HUES48 (cell line): ENCODE data around the gene KLHL33.

Experiments used
- H3K27ac ChIP-seq: one replicate; pipeline ENCODE4 v1.7.0; 2013; ENCODE audit warnings: low read depth, low read length, inconsistent platforms
- H3K27me3 ChIP-seq: 2 replicates; pipeline ENCODE4 v1.6.1; 2013; ENCODE audit warnings: mild to moderate bottlenecking, low read length; ENCODE audit not compliant: control insufficient read depth, insufficient read depth
- H3K36me3 ChIP-seq: 2 replicates; pipeline ENCODE4 v1.6.1; 2013; ENCODE audit warnings: low read length; ENCODE audit not compliant: control insufficient read depth, insufficient read depth
- H3K4me1 ChIP-seq: 2 replicates; pipeline ENCODE4 v1.6.1; 2013; ENCODE audit warnings: mild to moderate bottlenecking, low read length; ENCODE audit not compliant: control insufficient read depth, insufficient read depth
- H3K4me3 ChIP-seq: 2 replicates; pipeline ENCODE4 v1.5.1; 2013; ENCODE audit warnings: mild to moderate bottlenecking, low read depth, low read length
- H3K9ac ChIP-seq: 2 replicates; pipeline ENCODE4 v1.6.1; 2013; ENCODE audit warnings: mild to moderate bottlenecking, low read depth, low read length, moderate library complexity
- H3K9me3 ChIP-seq: 2 replicates; pipeline ENCODE4 v1.6.1; 2013; ENCODE audit warnings: low read length; ENCODE audit not compliant: control insufficient read depth, insufficient read depth

The KLHL33 gene

DNA sequence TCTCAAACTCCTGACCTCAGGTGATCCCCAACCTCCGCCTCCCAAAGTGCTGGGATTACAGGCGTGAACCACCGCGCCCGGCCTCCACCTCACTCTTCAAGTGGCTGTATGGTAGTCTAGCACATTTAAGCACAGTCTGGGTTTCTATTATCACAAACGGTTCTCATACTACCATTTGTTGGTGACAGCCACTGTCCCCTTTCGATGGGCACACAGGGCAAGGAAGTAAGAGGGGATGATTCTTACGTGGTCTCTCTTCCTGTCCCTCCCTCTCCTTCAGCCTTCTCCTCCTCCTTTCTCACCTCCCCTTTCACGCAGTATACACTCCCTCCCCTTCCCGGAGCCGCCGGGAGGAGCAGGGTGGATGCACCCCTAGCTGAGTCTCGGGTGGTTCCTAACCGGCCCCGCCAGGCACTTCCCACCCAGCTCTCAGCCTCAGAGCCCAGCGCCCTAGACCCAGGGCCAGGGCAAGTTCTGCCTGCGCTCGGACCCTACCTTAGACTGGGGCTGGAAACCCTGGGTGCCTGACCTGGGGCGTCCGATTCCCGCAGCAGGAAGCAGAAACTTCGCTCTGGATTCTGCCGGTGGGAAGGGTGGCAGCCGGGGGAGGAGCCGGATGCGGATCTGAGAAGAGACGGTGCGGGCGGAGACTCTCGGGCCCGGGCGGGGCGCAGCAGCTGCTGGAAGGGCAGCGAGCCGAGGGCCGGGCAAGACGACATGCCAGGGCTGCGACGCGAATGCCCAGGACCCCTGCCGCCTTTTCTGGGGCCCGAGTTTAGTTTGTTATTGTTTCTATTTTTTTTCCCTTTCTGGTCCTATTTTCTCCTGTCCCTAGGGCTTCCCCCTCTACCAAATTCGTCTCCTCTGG, 22.9 kb downstream of the KLHL33 start, which contains the start of gene TEP1:
Gene TEP1, minus strand, starts transcription at position 626 of the 868 bp plus-strand sequence. CDS start 5,062 bp downstream, outside the sequence.
- Histone ChIP-seq H3K27me3 (no peaks in the 10 kb centered on the region), H3K27ac (peak within 1 kb of the TSS; percentile 86), H3K4me3 (peak within 1 kb of the TSS; percentile 99), H3K9me3 (no peaks in the 10 kb centered on the region), H3K4me1 (peaks cover 18% of the 10 kb centered on the region), H3K9ac (peak within 1 kb of the TSS; percentile 74), H3K36me3 (peaks cover 2% of the 10 kb centered on the region)

GRCh38 chr14:20412411-20412810, 23.6 kb downstream of the KLHL33 start:
- no peaks in the 10 kb centered on the region for H3K9me3 ChIP-seq
- H3K9ac ChIP-seq, result peak overlapping the region; percentile 67; the same call in 1 of the 2 replicates
- H3K27ac ChIP-seq, result no peak overlapping the region
- H3K4me1 ChIP-seq, result peaks cover 18% of the 10 kb centered on the region
- no peaks in the 10 kb centered on the region for H3K27me3 ChIP-seq
- peak overlapping the region; percentile 99 for H3K4me3 ChIP-seq
- H3K36me3 ChIP-seq, result peaks cover 9% of the 10 kb centered on the region

DNA sequence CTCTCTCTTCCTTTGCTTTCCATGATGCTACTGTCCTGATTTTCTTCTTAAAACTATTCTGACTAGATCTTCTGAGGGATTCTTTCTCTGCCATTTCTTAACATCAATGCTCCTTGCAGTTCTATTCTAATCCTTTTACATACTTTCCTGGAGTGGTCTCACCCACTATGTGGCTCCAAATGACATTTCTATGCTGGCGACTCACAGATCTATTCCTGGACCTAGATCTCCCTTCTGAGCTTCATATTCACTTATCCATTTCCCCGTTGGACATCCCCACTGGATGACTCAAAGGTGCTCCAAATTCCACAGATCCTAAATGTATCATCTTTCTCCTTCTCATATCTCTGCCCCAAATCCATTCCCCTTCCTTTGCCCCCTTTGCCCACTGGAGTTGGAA, 26.7 kb downstream of the KLHL33 start:
- no peak overlapping the region for H3K9ac ChIP-seq
- no peak overlapping the region for H3K4me3 ChIP-seq
- no peaks in the 10 kb centered on the region for H3K27me3 ChIP-seq
- H3K36me3 ChIP-seq, result peaks cover 36% of the 10 kb centered on the region
- peaks cover 13% of the 10 kb centered on the region; the same call in 1 of the 2 replicates for H3K4me1 ChIP-seq
- no peak overlapping the region for H3K27ac ChIP-seq
- no peaks in the 10 kb centered on the region for H3K9me3 ChIP-seq

- H3K4me1 ChIP-seq, result no peaks in the 10 kb centered on the region
- H3K27ac ChIP-seq, result no peak overlapping the region
- H3K27me3 ChIP-seq, result no peaks in the 10 kb centered on the region
- H3K36me3 ChIP-seq, result peaks cover 63% of the 10 kb centered on the region
- H3K9me3 ChIP-seq, result no peaks in the 10 kb centered on the region
- H3K4me3 ChIP-seq, result no peak overlapping the region
- no peak overlapping the region for H3K9ac ChIP-seq
These were observed 32.4 kb downstream of the KLHL33 start for GRCh38 chr14:20403521-20403920.

GRCh38 chr14:20400965-20401593, 34.9 kb downstream of the KLHL33 start:
- Histone ChIP-seq H3K27me3 (no peaks in the 10 kb centered on the region), H3K9ac (no peak overlapping the region), H3K9me3 (no peaks in the 10 kb centered on the region), H3K27ac (peak overlapping the region; percentile 42), H3K4me3 (no peak overlapping the region), H3K36me3 (peaks cover 56% of the 10 kb centered on the region), H3K4me1 (no peaks in the 10 kb centered on the region)

- Histone ChIP-seq H3K9me3 (no peaks in the 10 kb centered on the region), H3K27ac (peak overlapping the region; percentile 36), H3K36me3 (peaks cover 58% of the 10 kb centered on the region), H3K4me3 (no peak overlapping the region), H3K27me3 (no peaks in the 10 kb centered on the region), H3K4me1 (no peaks in the 10 kb centered on the region), H3K9ac (no peak overlapping the region)
These were observed 35.4 kb downstream of the KLHL33 start for GRCh38 chr14:20400589-20400964.

GRCh38 chr14:20397511-20397910, 38.5 kb downstream of the KLHL33 start:
- Histone ChIP-seq H3K4me3 (no peak overlapping the region), H3K4me1 (no peaks in the 10 kb centered on the region), H3K9me3 (no peaks in the 10 kb centered on the region), H3K27me3 (no peaks in the 10 kb centered on the region), H3K9ac (no peak overlapping the region), H3K27ac (no peak overlapping the region), H3K36me3 (peaks cover 50% of the 10 kb centered on the region)

GRCh38 chr14:20391505-20391904, 44.5 kb downstream of the KLHL33 start:
- Histone ChIP-seq H3K9me3 (no peaks in the 10 kb centered on the region), H3K27ac (no peak overlapping the region), H3K36me3 (peaks cover 65% of the 10 kb centered on the region), H3K27me3 (no peaks in the 10 kb centered on the region), H3K4me1 (peaks cover 4% of the 10 kb centered on the region; the same call in 1 of the 2 replicates), H3K4me3 (no peak overlapping the region), H3K9ac (no peak overlapping the region)

DNA sequence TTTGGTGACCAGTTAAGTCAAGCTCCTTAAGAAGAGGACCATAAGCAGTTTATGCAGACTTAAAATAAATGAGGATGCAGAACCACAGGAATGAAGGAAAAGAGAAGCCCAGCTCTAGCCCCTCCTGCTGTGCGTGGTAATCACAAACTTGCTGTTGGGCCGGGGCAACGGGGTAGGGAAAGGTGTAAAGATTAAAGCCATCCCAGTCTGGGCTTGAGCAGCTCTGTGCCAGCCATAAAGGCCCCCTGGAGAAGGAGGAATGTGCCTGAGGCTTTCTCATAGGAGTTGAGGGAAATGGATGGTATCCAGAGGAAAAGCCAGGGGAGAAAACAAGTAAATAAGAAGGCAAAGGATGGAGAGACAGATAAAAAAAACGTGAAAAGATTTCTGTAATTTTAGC, 47.8 kb downstream of the KLHL33 start:
- peaks cover 4% of the 10 kb centered on the region; the same call in 1 of the 2 replicates for H3K4me1 ChIP-seq
- no peak overlapping the region for H3K4me3 ChIP-seq
- no peaks in the 10 kb centered on the region for H3K27me3 ChIP-seq
- H3K36me3 ChIP-seq, result peaks cover 77% of the 10 kb centered on the region
- no peaks in the 10 kb centered on the region for H3K9me3 ChIP-seq
- peak overlapping the region; percentile 72 for H3K27ac ChIP-seq
- no peak overlapping the region for H3K9ac ChIP-seq

DNA sequence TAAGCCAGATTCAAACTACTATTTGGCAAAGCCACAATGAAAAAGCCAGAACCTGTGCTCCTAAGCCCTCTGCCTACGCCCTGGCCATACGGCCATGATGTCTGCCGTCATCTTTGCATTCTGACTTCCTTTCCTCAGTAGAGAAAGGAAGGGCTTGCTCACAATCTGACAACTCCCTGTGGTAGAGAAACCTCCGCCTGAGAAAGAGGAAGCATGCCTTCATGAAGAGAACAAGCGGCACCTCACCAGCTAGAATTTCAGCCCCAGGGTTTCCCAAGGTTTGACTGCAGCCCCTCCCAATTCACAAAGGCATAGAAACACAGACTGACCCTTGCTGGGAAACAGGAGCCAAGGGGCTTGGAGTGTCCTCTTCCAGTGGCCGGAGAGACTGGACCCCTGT, 48.4 kb downstream of the KLHL33 start:
- Histone ChIP-seq H3K27me3 (no peaks in the 10 kb centered on the region), H3K4me3 (no peak overlapping the region), H3K9me3 (no peaks in the 10 kb centered on the region), H3K4me1 (peaks cover 4% of the 10 kb centered on the region; the same call in 1 of the 2 replicates), H3K36me3 (peaks cover 80% of the 10 kb centered on the region), H3K9ac (no peak overlapping the region), H3K27ac (peak overlapping the region; percentile 11)

DNA sequence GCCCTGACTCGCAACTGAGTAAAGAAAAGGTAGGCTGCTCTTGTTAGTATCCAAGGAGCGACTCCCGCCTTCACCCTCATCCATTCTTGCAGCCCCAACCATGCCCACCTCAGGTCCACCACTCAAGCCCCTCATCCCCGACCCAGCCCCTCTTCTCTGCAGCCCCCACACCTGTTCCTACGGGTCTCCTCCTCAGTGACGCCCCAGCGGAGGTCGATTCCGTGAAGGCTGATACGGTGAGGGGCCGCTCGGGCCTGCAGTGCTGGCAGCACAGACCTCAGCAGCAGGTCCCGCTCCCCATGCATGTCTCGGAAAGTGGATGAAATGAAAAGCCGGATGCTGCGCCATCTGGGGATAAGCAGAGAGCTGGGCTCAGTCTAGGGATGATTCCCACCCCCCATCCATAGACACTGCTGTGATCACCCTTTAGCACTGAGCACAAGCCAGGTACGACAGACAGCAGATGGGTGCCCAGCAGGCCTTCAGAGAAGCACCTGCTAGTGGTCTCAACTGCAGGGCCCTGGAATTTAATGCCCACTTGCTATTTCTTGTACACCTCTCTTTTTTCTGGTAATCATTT, 49.6 kb downstream of the KLHL33 start:
- Histone ChIP-seq H3K27me3 (no peaks in the 10 kb centered on the region), H3K9ac (no peak overlapping the region), H3K4me3 (no peak overlapping the region), H3K4me1 (peaks cover 4% of the 10 kb centered on the region; the same call in 1 of the 2 replicates), H3K27ac (no peak overlapping the region), H3K36me3 (peaks cover 84% of the 10 kb centered on the region), H3K9me3 (no peaks in the 10 kb centered on the region)
